ENCODE measurements around the gene CLCN7. TPM values are rescaled to one million over a fixed set of nuclear protein-coding genes. Genes with fewer than 3 reads are reported as not detected.

CLCN7 gene
- polyA plus RNA-seq, 1 donor, result 39.9 TPM

DNA sequence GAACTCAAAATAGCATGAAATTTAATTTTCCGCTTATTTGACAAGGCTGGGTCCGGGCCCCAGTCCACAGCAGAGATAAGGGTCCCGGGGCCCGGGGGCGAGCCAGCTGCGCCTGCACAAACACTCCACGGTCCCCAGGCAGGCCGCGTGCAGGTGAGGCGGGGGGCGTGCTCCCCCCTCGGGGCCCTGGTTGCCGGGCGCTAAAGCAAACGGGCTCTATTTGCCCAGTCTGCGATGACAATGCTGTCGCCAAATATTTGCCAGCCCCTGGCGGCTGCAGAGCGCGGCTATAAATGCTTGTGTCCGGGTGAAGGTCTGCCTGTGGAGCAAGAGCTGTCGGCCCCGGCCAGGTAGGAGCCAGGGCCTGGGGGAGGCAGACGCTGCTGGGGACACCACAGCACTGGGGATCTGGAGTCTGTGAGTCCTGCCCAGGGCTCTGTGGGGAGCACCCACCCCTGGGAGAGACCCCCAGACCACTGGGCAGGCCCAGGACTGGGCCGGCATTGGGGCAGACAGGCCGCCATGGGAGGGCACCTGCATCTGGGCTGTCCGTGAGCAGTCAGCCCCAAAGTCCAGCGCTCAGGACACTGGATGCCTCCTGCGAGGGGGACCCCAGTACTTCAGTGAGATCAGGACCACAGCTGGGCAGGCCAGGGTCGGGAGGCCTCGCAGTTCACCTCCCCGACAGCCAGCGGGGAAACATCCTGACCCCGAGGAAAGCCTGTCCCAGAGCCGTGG, 43.9 kb downstream of the CLCN7 start, which contains the start of gene PERCC1:
Gene PERCC1, plus strand, starts transcription at position 320 of the 738 bp plus-strand sequence. CDS start 1,516 bp downstream, outside the sequence.
- DNase-seq, result no peak

DNA sequence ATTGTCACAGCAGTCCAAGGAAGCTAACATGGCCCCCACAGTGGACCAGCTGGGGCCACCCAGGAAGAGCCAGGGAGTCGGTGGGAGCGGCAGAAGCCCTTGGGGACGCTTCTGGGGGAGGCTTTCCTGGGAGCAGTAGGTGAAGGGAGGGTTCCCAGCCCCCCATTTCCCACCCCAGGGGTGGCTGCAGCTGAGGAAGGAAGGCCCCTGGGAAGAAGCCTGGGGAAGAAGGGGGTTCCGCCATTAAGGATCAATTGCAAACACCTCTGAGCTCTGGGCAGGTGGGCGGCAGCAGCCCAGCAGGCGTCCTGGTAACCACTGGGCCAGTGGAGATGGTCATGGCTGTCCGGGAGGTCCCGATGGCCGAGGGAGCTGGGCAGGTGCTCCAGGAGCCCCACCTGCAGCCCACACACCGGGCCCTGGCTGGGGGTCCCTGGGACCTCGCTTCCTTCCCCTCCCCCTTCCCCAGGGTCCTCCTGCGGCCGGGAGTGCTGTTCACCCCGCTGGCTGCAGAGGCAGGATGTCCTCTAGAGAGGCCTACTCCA, 44.5 kb downstream of the CLCN7 start:
- DNase-seq, result no peak

DNA sequence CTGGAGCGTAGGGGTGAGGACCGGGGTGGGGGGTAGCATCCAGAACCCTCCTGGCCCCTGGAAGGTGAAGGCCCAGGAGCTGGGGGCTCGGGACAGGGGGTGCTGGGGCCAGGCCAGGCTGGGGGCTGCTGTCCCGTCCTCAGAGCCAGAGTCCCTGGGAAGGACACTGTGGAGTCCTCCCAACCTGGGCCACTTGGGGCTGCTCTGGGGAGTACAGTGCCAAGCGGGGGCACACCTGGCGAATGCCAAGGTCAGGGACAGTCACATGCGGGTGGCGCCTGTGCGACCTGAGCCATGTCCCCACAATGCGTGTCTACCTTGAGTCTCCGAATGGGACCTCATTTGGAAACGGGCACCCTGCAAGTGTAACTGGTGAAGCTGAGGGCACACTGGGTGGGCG, 45.2 kb downstream of the CLCN7 start:
- DNase-seq, result no peak

DNA sequence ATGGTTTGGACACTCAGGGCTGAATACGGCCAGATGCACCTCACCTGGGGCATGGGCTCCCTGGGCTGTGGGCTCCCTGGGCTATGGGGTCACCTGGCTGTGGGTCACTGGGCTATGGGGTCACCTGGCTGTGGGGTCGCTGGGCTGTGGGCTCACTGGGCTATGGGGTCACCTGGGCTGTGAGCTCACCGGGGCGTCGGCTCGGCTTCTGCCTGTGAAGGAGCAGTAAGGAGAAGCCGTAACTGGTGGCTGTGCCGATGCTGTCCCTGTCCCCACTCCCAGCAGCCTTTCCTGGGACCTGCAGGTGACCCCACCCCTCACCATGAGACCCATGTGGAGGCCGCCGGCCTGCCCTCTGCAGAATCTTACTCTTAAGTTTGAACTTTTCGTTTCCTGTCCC, 45.8 kb downstream of the CLCN7 start:
- no peak for DNase-seq

DNA sequence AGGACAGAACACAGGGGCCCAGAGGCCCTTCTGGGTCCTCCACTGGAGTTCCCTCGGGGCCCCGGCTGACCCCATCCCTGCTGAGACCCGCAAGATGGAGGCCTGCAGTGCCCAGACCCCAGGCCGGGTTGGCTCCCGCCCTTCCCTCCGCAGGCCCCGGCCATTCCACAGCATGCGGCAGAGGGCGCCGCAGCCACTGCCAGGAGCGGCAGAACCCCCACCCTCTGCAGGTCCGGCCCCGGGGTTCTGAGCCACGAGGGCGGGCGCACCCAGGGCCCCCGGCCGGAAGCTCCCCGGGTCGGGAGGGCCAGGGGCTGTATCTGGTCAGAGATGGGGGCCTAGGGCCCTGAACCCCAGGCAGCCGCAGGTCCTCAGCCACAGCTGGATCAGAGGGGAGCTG, 46.3 kb downstream of the CLCN7 start:
- DNase-seq, result no peak

DNA sequence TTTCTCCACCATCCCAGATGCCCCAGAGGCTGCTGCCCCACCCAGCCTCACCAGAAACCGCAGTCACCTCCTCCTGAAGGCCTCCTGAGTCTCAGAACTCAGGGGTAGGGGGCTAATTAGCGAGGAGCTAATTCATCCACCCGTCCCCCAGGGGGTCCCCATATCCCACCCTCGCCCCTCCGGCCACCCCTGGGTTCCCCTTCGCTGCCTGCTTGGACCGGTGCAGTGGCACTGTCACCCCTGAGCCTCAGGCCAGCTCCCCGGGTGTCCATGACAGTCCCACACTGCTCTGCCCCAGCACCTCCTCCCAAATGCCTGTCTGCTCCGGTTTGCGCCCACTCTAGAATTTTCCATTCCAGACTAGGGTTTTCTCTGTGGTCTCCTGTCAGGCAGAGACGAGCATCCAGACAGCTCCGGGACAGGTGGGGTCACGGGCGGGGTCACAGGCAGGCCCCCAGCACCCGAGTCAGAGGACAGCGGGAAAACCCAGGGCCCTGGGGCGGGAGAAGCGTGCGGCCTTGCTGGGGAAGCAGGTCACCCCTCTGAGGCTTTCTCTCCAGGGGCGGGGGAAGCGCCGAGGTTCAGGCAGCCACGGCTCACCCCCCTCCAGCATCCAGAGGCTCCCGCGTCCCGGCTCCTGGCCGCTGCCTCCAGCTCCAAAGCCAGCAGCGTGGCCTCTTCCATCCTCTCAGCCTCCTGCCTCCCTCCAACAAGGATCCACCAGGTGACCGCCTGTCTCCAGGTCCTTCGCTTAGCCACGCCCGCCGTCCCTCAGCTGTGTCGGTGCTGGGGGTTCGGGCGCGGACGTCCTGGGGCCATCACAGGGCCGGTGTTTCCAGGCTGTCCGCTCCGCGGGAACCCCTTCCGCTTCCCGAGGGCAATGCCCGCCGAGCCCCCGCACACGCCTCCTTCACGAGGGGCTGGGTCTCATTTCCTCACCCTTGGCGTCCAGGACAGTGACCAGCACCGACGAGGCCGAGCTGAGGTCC, 47.1 kb downstream of the CLCN7 start:
- DNase-seq, result no peak

DNA sequence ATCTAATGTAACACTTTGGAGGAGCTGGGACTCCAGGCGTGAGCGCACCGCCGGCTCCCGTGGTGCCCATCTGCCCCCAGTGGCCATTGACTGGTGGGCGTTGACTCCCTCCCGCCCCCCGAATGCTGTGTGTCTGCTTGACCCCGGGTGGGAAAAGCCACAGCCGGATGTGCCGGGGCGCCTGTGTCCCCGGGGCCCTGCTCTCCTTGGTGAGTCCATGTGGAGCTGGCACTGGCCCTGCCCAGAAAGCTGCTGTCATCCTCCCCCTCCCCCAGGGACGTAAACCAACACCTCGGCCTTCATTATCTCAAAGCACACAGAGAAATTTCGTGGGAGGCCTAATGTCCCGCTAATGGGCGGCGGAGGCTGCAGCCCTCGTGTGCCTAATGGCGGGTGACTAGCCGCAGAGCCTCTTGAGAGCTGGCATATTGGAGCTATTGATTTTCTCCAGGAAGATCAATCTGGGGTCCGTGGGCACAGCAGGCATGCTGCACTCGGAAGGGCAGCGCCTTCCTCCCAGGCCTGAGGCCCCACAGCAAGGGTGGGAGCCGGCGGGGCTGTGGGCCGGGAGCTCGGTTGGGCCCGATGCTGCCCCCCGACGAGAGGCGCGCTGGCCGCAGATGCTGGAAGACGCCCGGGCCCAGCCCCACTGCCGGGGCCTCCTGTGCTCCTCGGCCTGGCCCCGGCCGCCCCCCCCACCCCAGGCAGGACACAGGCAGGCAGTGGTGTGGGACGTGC, 47.9 kb downstream of the CLCN7 start:
- DNase-seq, result no peak

DNA sequence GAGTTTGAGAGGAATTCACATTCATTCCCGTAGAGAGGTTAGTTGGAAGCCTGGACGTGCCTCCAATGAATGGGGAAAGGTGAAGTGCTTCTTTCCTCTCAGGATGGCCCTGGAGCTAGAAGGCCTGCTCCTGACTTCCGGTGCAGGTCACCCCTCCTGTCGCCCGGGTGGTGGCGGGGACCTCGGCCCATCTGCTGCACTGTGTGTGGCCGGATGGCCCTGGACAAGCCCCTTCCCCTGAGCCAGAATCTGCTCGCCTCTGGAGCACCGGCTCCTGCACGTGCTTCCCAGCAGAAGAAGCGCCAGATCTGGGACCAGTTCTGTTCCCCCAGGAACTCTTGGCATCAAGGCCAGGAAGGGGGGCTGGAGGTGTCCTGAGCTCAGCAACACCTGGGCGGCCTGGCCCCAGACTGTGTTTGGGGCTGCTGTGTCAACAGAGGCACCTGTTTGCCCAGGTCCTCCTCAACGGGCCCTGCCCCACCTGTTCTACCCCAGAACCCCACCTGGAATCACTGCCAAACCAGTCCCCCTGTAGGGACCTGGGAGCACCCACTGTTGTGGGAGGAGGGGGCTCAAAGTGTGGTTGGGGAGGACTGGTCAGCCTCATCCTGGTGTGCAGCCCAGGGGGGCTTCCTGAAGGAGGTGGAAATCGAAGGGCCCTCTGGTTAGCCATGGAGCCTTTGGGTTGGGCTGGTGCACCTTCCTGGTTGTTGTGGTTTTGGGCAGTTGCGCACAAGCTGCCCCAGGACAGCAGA, 49.0 kb downstream of the CLCN7 start:
- no peak for DNase-seq

DNA sequence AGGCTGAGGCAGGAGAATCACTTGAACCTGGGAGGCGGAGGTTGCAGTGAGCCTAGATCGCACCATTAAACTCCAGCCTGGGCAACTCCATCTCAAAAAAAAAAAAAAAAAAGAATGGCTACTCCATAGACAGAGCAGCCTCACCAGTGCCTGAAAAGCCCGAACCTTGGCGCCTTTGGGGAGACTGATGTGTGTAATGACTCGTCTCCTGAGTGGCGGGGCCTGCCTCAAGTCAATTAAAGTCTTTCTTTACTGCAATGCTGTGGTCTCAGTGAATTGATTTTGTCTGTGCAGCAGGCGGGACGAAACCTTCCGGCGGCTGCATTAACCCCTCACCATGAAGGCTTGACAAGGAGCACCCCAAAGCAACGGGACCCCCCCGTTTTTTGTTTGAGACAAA, 50.8 kb downstream of the CLCN7 start:
- no peak for DNase-seq

DNA sequence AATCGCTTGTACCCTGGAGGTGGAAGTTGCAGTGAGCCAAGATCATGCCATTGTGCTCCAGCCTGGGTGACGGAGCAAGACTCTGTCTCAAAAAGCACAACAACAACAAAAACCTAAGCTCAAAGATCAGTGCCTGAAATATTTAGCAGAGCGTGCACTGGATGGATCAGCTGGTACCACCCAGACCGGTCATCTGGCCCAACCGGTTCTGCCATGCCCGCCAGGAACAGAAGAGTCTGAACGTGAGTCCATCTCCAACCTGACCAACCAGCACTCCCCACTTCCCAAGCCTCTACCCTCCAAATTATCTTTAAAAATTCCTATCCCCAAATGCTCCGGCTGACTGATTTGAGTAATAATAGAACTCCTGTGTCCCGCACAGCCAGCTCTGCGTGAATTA, 52.8 kb downstream of the CLCN7 start:
- no peak for DNase-seq

DNA sequence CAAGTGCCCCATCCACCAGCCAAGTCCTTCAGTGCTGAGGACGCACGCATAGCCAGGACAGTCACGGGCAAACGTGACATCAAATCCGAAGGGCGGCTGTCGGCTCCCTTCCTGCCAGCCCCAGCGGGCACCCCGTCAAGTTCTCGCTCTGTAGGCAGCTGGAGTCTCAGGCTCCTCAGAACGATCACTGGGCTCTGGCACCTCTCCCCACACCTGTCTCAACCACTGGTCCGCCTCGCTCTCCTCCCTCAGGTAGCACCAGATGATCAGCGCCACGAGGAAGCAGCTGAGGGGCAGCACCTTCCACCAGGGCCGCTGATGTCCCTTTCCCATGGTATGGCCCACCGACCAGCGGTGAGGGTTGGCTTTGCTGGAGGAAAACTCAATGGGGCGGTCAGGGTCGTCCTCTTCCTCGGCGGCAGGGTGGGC, 54.7 kb downstream of the CLCN7 start:
- DNase-seq, result no peak

DNA sequence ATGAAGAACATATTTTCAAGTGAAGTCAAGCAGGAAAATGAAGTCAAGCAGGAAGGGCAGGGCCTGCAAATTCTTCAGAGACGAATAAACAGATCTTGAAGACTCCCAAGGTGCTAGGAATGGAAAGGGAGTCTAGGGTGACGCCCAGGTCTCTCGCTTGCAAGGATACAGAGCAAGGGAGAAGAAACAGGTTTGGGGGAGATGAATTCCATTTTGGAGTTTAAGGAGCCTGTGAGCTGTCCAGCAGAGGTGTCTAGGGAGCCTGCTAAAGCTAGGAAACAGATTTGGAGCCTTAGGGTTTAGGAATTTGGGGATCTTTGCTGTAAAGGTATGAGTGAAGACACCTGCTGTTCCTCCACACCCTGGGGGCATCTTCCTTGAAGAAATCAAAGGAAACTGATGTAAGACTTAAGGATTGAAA, 58.3 kb downstream of the CLCN7 start:
- no peak for DNase-seq

DNA sequence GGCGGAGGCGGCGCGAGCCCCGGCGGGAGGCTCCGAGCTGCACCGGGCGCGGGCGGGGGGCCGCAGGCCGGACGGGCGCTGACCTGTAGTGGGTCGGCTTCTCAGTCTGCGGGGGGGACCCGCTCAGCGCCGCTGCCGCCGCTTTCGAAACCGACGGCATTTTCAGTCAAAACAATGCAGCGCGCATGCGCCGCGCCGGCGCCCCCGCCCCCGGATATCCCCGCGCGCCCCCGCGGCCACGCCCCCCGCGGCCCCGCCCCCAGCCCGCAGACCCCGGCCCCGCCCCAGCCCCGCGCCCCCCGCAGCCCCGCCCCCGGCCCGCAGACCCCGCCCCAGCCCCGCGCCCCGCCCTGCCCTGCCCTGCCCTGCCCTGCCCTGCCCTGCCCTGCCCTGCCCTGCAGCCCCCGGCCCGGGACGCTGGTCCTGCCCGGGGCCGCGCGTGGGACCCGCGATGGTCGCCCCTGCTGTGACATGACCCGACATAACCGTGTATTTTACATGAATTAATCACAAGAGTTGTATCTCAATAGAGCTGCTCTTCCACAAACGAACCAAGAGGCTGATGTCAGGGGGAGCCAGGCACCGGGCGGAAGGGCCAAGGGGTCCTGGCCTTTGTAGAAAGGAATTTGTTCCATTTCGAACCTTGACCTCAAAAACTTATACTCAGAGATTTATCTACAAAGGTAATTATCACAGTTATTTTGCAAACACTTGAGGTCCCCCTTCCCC, 60.1 kb downstream of the CLCN7 start, which contains the start of gene UNKL:
Gene UNKL, minus strand, starts transcription at position 173 of the 729 bp plus-strand sequence. Its CDS starts 13 bp downstream, at position 160.
- peak; percentile 74 for DNase-seq

DNA sequence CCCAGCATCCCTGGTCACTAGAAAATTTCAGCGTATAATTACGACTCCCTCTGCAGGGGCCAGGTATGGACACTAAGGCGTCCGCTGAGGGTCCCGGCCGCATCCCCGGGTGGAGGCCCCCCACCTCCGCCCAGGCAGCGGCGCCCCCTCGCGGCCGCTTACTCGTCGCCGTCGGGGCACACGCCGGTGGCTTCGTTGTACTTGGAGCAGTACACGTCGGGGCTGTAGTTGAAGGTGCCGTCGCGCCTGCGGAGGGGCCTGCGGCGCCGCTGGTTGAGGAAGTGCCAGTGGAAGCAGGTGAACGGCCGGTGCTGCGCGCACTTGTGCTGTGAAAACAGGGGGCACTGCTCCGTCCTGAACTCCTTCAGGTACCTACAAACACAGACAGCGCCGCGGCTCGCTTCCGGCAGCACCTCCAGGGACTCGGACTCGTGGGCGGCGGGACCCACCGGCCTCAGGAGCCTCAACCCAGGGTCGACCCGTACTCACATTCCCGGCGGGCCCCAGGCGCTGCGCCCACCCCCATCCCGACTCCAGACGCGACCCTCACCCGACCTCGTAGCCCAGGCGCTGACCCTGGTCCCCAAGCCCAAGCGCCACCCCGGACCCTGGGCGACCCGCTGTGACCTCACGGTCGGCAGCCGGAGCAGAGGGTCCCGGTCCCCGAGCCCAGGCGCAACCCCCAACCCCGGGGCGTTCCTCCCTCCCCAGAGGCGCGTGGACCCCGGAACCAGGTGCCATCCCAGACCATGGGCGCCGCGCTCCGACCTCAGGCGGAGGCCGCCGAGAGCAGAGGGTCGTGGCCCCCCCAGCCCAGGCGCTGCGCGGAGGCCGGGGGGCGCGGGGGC, 60.9 kb downstream of the CLCN7 start:
- no peak for DNase-seq

DNA sequence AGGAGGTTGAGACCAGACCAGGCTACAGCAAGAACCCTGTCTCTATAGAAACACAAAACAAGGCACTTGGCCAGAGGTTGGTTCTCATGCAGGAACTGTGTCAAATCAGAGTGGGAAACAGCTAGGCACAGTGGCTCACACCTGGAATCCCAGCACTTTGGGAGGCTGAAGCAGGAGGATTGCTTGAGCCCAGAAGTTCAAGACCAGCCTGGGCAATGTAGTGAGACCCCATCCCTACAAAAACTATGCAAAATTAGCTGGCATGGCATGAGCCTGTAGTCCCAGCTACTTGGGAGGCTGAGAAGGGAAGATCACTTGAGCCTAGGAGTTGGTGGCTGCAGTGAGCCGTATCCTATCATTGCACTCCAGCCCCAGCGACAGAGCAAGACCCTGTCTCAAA, 62.0 kb downstream of the CLCN7 start:
- DNase-seq, result no peak

DNA sequence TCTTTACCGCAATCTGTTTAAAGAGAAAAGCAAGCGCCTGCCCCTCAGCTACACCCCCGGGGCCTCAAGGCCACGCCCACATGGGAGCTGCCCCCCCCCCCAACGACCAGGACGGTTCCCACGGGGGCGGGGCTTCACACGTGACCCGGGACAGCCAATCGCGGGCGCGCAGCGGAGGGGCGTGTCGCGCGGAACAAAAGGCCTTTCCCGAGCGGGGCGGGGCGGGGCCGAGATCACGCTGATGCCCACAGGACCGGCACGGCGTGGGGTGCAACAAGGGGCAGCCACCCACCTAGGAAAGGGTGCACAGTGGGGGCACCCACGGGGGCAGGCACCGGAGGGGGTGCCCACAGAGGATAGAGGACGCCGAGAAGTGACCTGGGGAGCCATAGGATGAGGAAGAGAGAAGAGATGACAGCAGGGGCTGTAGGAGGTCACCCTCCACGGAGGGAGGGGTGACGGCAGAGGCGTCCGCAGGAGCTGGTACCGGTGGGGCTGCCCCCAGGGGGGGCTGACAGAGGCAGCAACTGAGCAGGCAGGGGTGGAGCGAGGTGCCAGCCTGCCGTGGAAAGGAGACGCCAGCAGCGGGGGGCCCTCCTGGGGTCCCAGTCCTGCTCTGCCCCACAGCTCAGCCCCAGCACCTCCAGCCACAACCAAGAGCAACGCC, 66.5 kb downstream of the CLCN7 start:
- peak; percentile 86 for DNase-seq

DNA sequence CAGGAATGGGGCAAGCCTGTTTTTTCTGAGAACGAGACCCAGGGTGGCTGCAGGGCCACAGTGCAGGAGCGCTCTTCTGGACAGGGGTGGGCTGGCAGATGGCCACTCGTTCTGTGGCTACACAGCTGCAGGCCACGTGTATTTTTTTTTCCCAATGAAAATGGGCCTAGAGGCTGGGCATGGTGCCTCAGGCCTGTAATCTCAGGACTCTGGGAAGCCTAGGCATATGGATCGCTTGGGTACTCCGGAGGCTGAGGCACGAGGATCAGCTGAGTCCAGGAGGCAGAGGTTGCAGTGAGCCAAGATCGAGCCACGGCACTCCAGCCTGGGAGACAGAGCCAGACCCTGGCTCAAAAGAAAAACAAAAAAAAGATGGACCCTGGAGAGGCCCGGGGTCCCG, 67.1 kb downstream of the CLCN7 start:
- no peak for DNase-seq

DNA sequence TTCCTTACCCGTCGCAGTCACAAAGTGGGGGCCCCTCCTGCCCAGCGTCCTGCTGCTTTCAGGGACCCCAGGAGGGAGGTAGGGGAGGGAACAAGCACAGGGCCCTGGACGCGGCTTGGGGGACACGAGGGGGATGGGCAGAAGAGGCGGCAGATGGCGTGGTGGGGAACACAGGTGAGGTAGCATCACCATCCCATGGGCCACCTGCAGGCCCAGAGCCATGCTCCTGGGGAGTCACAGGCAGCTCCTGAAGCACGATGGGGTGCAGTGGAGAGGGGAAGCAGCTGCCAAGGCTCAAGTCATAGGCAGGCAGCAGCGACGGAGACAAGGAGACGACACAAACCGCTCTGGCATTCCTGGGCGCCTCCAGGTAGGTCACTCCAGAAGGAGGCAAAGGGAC, 71.1 kb downstream of the CLCN7 start:
- no peak for DNase-seq

DNA sequence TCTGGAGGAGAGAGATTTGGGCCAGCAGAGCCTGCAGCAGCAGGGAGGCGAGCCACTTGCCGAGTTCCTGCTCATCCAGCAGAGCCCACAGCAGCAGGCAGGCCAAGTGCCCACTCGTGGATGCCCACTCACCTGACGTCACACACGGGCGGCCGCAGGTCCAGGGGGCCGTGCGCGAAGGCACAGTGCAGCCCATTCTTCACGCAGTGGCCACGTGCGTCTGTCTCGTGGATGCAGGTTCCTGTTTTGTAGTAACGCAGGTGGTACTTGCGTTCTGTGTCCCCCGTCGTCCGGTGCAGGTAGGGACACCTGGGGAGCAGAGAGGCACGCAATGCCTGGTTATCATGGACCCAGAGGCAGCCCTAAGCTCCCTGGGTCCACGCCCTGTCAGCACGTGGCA, 71.8 kb downstream of the CLCN7 start:
- DNase-seq, result no peak

All from hindlimb muscle (tissue), 1 donor.